ENCODE measurements around the gene TMEM126A.

Gene TMEM126A

GRCh38 chr11:85698195-85698594 lies 50.4 kb downstream of the TMEM126A start:
- no peak for DNase-seq

DNA sequence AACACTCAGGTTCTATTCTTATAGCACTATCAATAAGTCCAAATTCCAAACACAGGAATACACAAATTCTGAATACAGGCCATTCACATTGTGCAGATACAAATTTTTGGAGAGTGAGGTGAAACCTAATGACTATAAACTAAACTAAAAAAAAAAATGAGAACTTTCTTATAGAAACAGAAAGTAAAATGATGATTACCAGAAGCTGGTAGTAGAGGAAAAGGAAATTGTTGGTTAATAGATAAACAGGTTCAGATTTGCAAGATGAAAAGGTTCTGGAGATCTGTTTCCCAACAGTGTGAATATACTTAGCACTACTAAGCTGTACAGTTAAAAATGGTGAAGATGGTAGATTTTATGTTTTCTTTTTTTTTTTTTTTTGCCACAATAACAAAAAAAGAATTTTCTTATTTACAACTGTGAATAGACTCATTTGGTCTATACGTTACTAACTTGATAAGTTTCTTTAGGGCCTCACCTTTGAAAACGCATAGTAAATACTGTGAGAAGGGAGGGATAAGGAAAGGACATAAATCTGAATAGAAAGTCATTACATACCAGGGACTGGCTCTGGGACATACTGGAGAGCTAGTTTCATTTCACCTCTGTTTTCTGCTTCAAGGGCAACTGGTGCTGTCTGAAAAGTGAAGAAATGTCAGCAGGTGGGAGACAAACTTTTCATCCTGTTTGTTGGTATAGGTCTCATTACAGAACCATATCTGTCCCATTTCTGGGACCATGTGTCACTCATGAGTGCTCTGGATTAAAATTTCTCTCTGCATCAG lies 52.4 kb downstream of the TMEM126A start:
- DNase-seq, result no peak

GRCh38 chr11:85704967-85705366 lies 57.2 kb downstream of the TMEM126A start:
- no peak for DNase-seq

GRCh38 chr11:85705800-85706199 lies 58.0 kb downstream of the TMEM126A start:
- DNase-seq, result no peak
